OCI-LY3 (cell line): ENCODE data around the gene USP28.

Experiments used
- EZH2phosphoT487 ChIP-seq: fragments of 200-600 bp; shearing (Covaris generic); IDR thresholded peaks from 2 replicates; pipeline ENCODE4 v1.6.1; 2018; ENCODE audit warnings: antibody characterized with exemption, mixed run types, low read depth
- TF ChIP-seq, protein P1 (sequence below): fragments of 200-600, 300-600 bp; sonication (generic); IDR thresholded peaks from 2 replicates; pipeline ENCODE4 v1.5.1; 2014; ENCODE audit warnings: antibody characterized with exemption, low read length, low read depth

DNA sequence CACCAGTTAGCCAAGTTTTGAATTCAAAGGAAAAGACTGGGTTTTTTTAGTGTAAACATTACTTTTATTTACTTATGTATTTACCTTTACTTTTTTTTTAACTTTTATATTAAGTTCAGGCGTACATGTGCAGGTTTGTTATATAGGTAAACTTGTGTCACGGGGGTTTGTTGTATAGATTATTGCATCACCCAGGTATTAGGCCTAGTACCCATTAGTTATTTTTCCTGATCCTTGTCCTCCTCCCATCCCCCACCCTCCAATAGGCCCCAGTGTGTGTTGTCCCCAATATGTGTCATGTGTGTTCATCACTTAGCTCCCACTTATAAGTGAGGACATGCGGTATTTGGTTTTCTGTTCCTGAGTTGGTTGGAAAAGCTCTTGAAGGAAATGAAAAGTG lies 122.4 kb downstream of the USP28 start:
- TF ChIP-seq, protein P1, sequence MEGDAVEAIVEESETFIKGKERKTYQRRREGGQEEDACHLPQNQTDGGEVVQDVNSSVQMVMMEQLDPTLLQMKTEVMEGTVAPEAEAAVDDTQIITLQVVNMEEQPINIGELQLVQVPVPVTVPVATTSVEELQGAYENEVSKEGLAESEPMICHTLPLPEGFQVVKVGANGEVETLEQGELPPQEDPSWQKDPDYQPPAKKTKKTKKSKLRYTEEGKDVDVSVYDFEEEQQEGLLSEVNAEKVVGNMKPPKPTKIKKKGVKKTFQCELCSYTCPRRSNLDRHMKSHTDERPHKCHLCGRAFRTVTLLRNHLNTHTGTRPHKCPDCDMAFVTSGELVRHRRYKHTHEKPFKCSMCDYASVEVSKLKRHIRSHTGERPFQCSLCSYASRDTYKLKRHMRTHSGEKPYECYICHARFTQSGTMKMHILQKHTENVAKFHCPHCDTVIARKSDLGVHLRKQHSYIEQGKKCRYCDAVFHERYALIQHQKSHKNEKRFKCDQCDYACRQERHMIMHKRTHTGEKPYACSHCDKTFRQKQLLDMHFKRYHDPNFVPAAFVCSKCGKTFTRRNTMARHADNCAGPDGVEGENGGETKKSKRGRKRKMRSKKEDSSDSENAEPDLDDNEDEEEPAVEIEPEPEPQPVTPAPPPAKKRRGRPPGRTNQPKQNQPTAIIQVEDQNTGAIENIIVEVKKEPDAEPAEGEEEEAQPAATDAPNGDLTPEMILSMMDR: no peak
- no peak for TF ChIP-seq EZH2phosphoT487
